ENCODE data around the gene RBMS1. TPM values are rescaled to one million over a fixed set of nuclear protein-coding genes. Genes with fewer than 3 reads are reported as not detected.

The RBMS1 gene
- total and polyA plus RNA-seq, 2 experiments from 2014 or later, result 55.5 to 94.8 TPM

- TF ChIP-seq, protein P1, sequence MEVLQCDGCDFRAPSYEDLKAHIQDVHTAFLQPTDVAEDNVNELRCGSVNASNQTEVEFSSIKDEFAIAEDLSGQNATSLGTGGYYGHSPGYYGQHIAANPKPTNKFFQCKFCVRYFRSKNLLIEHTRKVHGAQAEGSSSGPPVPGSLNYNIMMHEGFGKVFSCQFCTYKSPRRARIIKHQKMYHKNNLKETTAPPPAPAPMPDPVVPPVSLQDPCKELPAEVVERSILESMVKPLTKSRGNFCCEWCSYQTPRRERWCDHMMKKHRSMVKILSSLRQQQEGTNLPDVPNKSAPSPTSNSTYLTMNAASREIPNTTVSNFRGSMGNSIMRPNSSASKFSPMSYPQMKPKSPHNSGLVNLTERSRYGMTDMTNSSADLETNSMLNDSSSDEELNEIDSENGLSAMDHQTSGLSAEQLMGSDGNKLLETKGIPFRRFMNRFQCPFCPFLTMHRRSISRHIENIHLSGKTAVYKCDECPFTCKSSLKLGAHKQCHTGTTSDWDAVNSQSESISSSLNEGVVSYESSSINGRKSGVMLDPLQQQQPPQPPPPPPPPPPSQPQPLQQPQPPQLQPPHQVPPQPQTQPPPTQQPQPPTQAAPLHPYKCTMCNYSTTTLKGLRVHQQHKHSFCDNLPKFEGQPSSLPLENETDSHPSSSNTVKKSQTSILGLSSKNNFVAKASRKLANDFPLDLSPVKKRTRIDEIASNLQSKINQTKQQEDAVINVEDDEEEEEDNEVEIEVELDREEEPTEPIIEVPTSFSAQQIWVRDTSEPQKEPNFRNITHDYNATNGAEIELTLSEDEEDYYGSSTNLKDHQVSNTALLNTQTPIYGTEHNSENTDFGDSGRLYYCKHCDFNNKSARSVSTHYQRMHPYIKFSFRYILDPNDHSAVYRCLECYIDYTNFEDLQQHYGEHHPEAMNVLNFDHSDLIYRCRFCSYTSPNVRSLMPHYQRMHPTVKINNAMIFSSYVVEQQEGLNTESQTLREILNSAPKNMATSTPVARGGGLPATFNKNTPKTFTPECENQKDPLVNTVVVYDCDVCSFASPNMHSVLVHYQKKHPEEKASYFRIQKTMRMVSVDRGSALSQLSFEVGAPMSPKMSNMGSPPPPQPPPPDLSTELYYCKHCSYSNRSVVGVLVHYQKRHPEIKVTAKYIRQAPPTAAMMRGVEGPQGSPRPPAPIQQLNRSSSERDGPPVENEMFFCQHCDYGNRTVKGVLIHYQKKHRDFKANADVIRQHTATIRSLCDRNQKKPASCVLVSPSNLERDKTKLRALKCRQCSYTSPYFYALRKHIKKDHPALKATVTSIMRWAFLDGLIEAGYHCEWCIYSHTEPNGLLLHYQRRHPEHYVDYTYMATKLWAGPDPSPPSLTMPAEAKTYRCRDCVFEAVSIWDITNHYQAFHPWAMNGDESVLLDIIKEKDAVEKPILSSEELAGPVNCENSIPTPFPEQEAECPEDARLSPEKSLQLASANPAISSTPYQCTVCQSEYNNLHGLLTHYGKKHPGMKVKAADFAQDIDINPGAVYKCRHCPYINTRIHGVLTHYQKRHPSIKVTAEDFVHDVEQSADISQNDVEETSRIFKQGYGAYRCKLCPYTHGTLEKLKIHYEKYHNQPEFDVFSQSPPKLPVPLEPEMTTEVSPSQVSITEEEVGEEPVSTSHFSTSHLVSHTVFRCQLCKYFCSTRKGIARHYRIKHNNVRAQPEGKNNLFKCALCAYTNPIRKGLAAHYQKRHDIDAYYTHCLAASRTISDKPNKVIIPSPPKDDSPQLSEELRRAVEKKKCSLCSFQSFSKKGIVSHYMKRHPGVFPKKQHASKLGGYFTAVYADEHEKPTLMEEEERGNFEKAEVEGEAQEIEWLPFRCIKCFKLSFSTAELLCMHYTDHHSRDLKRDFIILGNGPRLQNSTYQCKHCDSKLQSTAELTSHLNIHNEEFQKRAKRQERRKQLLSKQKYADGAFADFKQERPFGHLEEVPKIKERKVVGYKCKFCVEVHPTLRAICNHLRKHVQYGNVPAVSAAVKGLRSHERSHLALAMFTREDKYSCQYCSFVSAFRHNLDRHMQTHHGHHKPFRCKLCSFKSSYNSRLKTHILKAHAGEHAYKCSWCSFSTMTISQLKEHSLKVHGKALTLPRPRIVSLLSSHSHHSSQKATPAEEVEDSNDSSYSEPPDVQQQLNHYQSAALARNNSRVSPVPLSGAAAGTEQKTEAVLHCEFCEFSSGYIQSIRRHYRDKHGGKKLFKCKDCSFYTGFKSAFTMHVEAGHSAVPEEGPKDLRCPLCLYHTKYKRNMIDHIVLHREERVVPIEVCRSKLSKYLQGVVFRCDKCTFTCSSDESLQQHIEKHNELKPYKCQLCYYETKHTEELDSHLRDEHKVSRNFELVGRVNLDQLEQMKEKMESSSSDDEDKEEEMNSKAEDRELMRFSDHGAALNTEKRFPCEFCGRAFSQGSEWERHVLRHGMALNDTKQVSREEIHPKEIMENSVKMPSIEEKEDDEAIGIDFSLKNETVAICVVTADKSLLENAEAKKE (CRISPR knock-in tag; IDR thresholded peaks at IDR 0.05), result no peak
- TF ChIP-seq STAT1 (IDR thresholded peaks at IDR 0.05; ENCODE audit: unreplicated experiment) (no peak), EZH2 (IDR thresholded peaks at IDR 0.05; ENCODE audit: low read depth, unreplicated experiment) (no peak), CREB1 (CRISPR knock-in tag; IDR thresholded peaks at IDR 0.05; ENCODE audit: low read depth) (no peak)
- TF ChIP-seq, protein P2, sequence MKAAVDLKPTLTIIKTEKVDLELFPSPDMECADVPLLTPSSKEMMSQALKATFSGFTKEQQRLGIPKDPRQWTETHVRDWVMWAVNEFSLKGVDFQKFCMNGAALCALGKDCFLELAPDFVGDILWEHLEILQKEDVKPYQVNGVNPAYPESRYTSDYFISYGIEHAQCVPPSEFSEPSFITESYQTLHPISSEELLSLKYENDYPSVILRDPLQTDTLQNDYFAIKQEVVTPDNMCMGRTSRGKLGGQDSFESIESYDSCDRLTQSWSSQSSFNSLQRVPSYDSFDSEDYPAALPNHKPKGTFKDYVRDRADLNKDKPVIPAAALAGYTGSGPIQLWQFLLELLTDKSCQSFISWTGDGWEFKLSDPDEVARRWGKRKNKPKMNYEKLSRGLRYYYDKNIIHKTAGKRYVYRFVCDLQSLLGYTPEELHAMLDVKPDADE (IDR thresholded peaks at IDR 0.05), result no peak
Measured at GRCh38 chr2:160418398-160418765, 75.2 kb downstream of the RBMS1 start (continued).

DNA sequence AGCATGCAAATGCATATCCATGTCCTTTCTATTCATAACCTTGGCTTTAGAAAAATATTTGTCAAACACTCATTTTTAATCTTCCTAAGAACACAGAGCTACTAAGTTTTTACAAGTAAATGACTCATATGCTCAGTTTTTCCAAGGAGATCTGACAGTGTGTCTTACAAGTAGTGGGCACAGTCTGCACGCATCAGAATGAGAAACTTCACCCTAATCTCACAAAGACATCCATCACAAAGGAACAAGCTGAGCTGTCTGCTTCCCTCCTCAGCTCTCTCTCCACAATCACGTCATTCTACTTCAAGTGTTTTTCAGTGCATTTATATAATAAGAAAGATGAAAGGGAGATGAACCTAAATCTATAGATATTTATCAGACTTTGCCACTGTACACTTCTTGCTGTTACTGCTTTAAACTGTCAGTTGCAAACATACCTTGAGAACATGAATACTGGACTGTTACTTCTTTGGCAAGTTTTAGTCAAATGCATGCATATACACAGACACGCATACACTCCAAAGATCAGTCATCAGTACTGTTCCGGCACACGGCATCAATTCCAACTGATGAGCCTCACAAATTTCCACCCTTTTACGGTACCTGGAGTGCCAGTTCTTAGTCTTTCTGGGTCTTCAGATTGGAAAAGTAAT is 75.7 kb downstream of the RBMS1 start:
- Histone ChIP-seq H3K9me2 (ENCODE audit: insufficient read depth) (no peaks in the 10 kb centered on the region), H3K4me3 (no peak overlapping the region), H3K4me1 (ENCODE audit: insufficient read depth) (peaks cover 37% of the 10 kb centered on the region), H3K4me2 (peak overlapping the region; percentile 49), H4K20me1 (replicated peaks; ENCODE audit: insufficient read depth) (peaks cover 9% of the 10 kb centered on the region; the same call in 1 of the 2 replicates), H3K27me3 (ENCODE audit: insufficient read depth) (no peaks in the 10 kb centered on the region), H3K79me2 (replicated peaks; ENCODE audit: insufficient read depth) (peaks cover 19% of the 10 kb centered on the region; the same call in 1 of the 2 replicates), H3K27ac (ENCODE audit: low read depth) (no peak overlapping the region), H2AFZ (no peak overlapping the region), H3K36me3 (ENCODE audit: insufficient read depth) (no peaks in the 10 kb centered on the region), H3F3A (replicated peaks; ENCODE audit: low read depth) (no peaks in the 10 kb centered on the region)
- Mint-ChIP-seq H3K4me1 (peaks cover 36% of the 10 kb centered on the region), H3K9me3 (no peaks in the 10 kb centered on the region), H3K27me3 (ENCODE audit: insufficient read depth, low read depth, poor library complexity) (no peaks in the 10 kb centered on the region), H3K27ac (peak overlapping the region; percentile 15; the same call in 1 of the 2 replicates), H3K4me3 (no peak overlapping the region), H3K36me3 (ENCODE audit: low read depth) (peaks cover 6% of the 10 kb centered on the region; the same call in 2 of the 3 replicates)
- DNase-seq (ENCODE audit: low spot score) (peak; percentile 27), ATAC-seq (peak; percentile 76)
- no peak for TF ChIP-seq POLR2AphosphoS5 (IDR thresholded peaks at IDR 0.05; ENCODE audit: low read depth)
- TF ChIP-seq EZH2phosphoT487 (IDR thresholded peaks at IDR 0.05; ENCODE audit: unreplicated experiment), result no peak
- TF ChIP-seq EZH2 (IDR thresholded peaks at IDR 0.05; ENCODE audit: low read depth, unreplicated experiment), result no peak
- no peak for TF ChIP-seq JUNB (IDR thresholded peaks at IDR 0.05; ENCODE audit: unreplicated experiment)
- TF ChIP-seq, protein P3, sequence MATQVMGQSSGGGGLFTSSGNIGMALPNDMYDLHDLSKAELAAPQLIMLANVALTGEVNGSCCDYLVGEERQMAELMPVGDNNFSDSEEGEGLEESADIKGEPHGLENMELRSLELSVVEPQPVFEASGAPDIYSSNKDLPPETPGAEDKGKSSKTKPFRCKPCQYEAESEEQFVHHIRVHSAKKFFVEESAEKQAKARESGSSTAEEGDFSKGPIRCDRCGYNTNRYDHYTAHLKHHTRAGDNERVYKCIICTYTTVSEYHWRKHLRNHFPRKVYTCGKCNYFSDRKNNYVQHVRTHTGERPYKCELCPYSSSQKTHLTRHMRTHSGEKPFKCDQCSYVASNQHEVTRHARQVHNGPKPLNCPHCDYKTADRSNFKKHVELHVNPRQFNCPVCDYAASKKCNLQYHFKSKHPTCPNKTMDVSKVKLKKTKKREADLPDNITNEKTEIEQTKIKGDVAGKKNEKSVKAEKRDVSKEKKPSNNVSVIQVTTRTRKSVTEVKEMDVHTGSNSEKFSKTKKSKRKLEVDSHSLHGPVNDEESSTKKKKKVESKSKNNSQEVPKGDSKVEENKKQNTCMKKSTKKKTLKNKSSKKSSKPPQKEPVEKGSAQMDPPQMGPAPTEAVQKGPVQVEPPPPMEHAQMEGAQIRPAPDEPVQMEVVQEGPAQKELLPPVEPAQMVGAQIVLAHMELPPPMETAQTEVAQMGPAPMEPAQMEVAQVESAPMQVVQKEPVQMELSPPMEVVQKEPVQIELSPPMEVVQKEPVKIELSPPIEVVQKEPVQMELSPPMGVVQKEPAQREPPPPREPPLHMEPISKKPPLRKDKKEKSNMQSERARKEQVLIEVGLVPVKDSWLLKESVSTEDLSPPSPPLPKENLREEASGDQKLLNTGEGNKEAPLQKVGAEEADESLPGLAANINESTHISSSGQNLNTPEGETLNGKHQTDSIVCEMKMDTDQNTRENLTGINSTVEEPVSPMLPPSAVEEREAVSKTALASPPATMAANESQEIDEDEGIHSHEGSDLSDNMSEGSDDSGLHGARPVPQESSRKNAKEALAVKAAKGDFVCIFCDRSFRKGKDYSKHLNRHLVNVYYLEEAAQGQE (IDR thresholded peaks at IDR 0.05; ENCODE audit: unreplicated experiment), result no peak

Data from GM23338 (cell line).